GM21825 (cell line): ENCODE measurements around the gene LGALS4.
A peak's percentile ranks its signal among the peaks of the same experiment; 100 is the strongest.
"Not testable (repeated sequence)": the region's sequence is repeated elsewhere in the genome, so short reads cannot be mapped to it uniquely, and the experiment has no call there.

ENCODE experiments used
- ATAC-seq: cut with Tn5 transposase; IDR thresholded peaks from one replicate; pipeline ENCODE4 v1.9.1; 2021; ENCODE audit warnings: mild to moderate bottlenecking, moderate library complexity; ENCODE audit not compliant: unreplicated experiment

Gene LGALS4

GRCh38 chr19:38774181-38774950 is 38.4 kb downstream of the LGALS4 start:
- no peak for ATAC-seq

GRCh38 chr19:38773469-38774177 is 39.1 kb downstream of the LGALS4 start, which contains the start of gene LGALS7:
Gene LGALS7, minus strand, starts transcription at chr19:38773517. Its CDS starts 25 bp downstream, at chr19:38773492.
- no peak for ATAC-seq

GRCh38 chr19:38771569-38771968 is 41.2 kb downstream of the LGALS4 start:
- not testable (repeated sequence) for ATAC-seq

- ATAC-seq: not testable (repeated sequence)
These were observed 41.8 kb downstream of the LGALS4 start for GRCh38 chr19:38770949-38771275.

GRCh38 chr19:38770228-38770948 is 42.4 kb downstream of the LGALS4 start:
- ATAC-seq: not testable (repeated sequence)

GRCh38 chr19:38769635-38770211 is 43.0 kb downstream of the LGALS4 start:
- peak; percentile 70 for ATAC-seq

GRCh38 chr19:38766276-38767047 is 46.3 kb downstream of the LGALS4 start:
- ATAC-seq: no peak

- no peak for ATAC-seq
These were observed 47.5 kb downstream of the LGALS4 start for GRCh38 chr19:38765214-38765613.

GRCh38 chr19:38763795-38764220 is 48.9 kb downstream of the LGALS4 start:
- no peak for ATAC-seq

GRCh38 chr19:38761884-38762389 is 50.8 kb downstream of the LGALS4 start:
- not testable (repeated sequence) for ATAC-seq

- not testable (repeated sequence) for ATAC-seq
These were observed 51.8 kb downstream of the LGALS4 start for GRCh38 chr19:38760805-38761517.

GRCh38 chr19:38759590-38760003 is 53.1 kb downstream of the LGALS4 start:
- ATAC-seq: no peak

GRCh38 chr19:38754196-38754595 is 58.5 kb downstream of the LGALS4 start:
- ATAC-seq: not testable (repeated sequence)

- ATAC-seq: not testable (repeated sequence)
These were observed 59.0 kb downstream of the LGALS4 start for GRCh38 chr19:38753783-38754182.
